ENCODE data around the gene SPINK9. TPM values are rescaled to one million over a fixed set of nuclear protein-coding genes. Genes with fewer than 3 reads are reported as not detected.

Gene SPINK9
- total RNA-seq, 4 donors from 2014 or later, result not detected

DNA sequence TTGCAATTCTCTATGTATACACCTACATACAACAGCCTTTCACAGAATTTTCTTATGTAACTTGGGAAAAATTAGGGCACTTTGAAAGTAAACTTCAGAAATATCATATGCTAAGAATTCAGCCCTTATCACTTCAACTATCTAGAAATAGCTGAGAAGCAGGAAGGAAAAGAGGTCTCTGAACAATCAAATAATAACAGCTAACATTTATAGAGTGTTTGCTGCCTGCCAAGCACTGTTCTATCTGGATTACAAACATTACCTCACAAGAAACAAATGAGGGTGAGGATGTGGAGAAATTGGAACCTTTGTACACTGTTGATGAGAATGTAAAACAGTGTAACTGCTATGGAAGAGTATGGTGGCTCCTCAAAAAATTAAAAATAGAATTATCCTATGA, 44.0 kb downstream of the SPINK9 start:
- DNase-seq (ENCODE audit: low spot score) (no peak), ATAC-seq (ENCODE audit: low FRiP score) (no peak)
- TF ChIP-seq, protein P1, sequence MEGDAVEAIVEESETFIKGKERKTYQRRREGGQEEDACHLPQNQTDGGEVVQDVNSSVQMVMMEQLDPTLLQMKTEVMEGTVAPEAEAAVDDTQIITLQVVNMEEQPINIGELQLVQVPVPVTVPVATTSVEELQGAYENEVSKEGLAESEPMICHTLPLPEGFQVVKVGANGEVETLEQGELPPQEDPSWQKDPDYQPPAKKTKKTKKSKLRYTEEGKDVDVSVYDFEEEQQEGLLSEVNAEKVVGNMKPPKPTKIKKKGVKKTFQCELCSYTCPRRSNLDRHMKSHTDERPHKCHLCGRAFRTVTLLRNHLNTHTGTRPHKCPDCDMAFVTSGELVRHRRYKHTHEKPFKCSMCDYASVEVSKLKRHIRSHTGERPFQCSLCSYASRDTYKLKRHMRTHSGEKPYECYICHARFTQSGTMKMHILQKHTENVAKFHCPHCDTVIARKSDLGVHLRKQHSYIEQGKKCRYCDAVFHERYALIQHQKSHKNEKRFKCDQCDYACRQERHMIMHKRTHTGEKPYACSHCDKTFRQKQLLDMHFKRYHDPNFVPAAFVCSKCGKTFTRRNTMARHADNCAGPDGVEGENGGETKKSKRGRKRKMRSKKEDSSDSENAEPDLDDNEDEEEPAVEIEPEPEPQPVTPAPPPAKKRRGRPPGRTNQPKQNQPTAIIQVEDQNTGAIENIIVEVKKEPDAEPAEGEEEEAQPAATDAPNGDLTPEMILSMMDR (IDR thresholded peaks at IDR 0.05), result no peak

- no peak for ATAC-seq (ENCODE audit: low FRiP score)
- DNase-seq (ENCODE audit: low spot score), result no peak
- TF ChIP-seq, protein P1 (IDR thresholded peaks at IDR 0.05), result no peak
Observed at GRCh38 chr5:148381906-148382305, 46.5 kb downstream of the SPINK9 start.

GRCh38 chr5:148382961-148383360, 47.6 kb downstream of the SPINK9 start:
- DNase-seq (ENCODE audit: low spot score) (no peak), ATAC-seq (ENCODE audit: low FRiP score) (no peak)
- TF ChIP-seq, protein P1 (IDR thresholded peaks at IDR 0.05), result no peak

GRCh38 chr5:148383564-148384379, 48.4 kb downstream of the SPINK9 start, which contains the start of gene FBXO38:
Gene FBXO38, plus strand, starts transcription at chr5:148383958. Its CDS starts 10,819 bp downstream, at chr5:148394777.
- TF ChIP-seq, protein P1 (IDR thresholded peaks at IDR 0.05), result no peak
- peak; percentile 86 for DNase-seq (ENCODE audit: low spot score)
- peak; percentile 99 for ATAC-seq (ENCODE audit: low FRiP score)

- no peak for DNase-seq (ENCODE audit: low spot score)
- TF ChIP-seq, protein P1 (IDR thresholded peaks at IDR 0.05), result no peak
- ATAC-seq (ENCODE audit: low FRiP score), result peak; percentile 26
Observed at GRCh38 chr5:148384380-148384737, 49.0 kb downstream of the SPINK9 start.

- TF ChIP-seq, protein P1 (IDR thresholded peaks at IDR 0.05), result no peak
- no peak for DNase-seq (ENCODE audit: low spot score)
- no peak for ATAC-seq (ENCODE audit: low FRiP score)
Observed at GRCh38 chr5:148385094-148385493, 49.7 kb downstream of the SPINK9 start.

DNA sequence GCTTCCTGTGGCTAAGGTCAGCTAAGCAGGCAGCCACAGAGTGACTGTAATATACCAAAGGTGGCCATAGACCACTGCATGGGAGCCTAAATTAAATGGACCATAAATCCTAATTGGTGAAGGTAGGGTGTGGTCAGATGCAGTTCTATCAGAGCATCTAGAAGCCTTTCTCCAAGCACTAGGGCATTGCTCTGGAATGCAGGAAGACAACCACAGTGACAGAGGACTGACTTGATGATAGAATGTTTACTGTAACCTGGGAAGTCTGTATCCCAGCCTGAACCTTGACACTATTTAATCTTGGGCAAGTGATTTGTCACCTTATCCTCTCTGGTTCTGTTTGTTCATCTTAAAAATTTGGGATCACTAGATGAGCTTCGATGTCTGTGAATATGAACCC, 50.7 kb downstream of the SPINK9 start:
- TF ChIP-seq, protein P1 (IDR thresholded peaks at IDR 0.05), result no peak
- ATAC-seq (ENCODE audit: low FRiP score) (no peak), DNase-seq (ENCODE audit: low spot score) (no peak)
